ENCODE results near the gene TRIP13.

The TRIP13 gene

DNA sequence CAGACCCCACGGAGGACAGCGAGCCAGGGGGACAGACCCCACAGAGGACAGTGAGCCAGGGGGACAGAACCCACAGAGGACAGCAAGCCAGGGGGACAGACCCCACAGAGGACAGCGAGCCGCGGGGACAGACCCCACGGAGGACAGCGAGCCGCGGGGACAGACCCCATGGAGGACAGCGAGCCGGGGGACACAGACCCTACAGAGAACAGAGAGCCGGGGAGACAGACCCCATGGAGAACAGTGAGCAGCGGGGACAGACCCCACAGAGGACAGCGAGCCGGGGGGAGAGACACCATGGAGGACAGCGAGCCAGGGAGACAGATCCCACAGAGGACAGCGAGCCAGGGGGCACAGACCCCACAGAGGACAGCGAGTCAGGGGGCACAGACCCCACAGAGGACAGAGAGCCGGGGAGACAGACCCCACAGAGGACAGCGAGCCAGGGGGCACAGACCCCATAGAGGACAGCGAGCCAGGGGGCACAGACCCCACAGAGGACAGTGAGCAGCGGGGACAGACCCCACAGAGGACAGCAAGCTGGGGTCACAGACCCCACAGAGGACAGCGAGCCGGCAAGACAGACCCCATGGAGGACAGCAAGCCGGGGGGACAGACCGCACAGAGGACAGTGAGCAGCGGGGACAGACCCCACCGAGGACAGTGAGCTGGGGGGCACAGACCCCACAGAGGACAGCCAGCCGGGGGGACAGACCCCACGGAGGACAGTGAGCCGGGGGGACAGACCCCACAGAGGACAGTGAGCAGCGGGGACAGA is 37.5 kb upstream of the TRIP13 start:
- DNase-seq = no peak

DNA sequence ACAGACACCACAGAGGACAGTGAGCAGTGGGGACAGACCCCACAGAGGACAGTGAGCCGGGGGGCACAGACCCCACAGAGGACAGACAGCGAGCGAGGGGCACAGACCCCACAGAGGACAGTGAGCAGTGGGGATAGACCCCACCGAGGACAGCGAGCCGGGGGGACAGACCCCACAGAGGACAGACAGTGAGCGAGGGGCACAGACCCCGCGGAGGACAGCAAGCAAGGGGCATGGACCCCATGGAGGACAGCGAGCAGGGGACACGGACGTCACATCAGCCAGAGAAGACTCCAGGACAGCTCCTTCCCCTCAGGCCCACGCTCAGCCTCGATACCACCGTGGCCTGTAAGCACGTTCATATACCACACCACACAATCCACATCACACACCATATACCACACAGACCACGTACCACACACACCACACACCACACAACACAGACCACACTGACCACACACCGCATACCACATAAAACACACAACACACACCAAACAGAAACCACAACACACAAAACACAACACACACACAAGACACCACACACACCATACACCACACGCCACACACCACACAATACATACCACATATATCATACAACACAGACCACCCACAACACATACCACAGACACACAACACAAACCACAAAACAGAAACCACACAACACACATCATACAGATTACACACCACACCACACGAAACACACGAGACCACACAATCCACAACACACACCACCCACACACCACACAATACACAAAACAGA is 36.7 kb upstream of the TRIP13 start:
- DNase-seq = no peak

DNA sequence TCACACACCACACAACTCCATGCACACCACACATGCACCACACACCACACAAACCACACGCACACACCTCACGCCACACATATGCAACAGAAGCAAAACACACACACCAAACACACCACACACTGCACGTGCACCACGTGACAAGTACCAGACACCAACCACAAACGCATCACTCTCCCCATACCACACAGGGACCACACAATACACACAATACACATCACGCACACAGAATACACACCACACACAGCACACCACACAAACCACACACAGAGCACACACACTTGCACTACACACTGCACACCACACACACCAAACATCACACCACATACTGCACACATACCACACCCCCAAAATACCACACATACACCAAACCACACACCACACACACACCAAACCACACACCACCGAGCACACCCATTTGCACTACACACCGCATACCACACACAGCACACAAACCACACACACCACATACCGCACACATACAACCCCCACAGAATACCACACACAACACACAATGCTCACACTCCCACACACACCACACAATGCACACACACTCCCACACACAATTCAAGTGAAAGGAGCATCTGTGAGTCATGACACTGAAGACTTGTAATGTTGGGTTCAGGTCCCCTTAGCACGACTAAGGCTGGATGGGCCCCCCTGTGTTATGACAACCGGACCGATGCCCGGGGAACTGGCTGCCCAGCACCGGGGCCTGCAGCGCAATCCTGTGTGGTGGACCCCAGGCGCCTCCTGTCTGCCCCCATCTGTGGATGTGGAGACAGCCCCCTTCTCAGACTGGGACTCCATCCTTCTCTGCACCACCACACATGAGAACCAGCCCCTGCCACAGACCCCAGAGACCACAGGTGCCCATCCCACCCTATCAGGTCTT is 35.9 kb upstream of the TRIP13 start:
- DNase-seq = no peak

DNA sequence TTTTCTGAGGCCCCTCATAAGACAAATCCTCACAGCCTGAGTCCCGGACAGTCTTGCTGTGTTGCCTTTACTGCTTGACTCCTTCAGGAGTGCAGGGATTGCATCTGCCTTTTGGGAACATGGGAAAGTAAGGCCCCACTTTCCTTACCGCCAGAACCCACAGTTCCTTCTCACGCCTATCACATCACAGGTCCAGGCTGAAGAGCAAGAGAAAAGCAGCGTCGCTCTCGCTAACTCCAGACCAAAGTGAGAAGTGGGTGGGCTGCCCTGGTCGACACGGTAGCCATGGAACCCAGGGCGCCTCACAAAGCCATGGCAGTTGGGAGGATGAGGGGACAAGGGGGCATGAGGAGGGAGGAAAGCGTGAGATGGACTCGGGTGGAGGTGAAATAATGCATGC is 34.0 kb upstream of the TRIP13 start:
- DNase-seq = no peak

DNA sequence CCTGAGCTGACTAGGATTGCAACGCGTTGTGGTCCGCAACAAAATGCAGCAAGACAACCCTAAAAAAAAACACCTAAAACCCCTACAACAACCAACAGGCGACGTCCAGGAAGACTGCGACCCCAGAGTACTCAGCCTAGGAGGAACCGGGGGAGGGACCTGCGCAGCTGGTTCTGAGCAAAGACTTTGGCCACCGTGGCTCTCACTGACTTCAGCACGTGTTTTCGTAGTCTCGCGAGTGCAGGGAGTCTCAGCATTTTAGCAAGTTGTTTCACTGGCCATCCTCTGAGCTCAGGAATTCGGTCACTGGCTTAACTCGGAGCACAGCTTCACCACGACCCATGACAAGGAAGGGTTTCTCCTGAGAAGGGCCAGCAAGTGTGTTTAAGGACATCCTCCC is 33.3 kb upstream of the TRIP13 start:
- DNase-seq = no peak

DNA sequence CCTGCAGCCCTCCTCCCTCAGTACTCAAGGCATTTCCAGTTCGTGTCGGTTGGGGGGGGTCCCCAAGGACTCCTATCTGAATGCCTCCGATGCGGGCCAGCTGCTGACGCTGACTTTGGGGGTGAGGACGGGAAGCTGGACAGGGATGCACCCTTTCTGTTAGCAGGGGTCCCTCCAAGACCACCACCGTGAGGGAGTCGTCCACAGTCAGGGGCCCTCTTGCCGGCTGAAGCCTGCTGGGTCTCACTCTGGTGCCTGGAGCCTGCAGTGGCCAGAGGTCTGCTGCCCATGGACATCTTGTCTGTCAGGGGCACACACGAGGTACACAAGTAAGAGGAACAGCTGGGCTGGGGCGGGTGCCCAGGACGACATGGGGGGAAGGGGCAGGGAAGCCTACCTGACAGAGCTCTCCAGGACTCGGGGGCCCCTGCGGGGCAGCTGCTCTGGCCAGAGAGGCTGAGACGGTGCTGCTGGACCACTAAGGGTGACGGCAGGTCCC is 32.8 kb upstream of the TRIP13 start:
- DNase-seq = no peak

DNA sequence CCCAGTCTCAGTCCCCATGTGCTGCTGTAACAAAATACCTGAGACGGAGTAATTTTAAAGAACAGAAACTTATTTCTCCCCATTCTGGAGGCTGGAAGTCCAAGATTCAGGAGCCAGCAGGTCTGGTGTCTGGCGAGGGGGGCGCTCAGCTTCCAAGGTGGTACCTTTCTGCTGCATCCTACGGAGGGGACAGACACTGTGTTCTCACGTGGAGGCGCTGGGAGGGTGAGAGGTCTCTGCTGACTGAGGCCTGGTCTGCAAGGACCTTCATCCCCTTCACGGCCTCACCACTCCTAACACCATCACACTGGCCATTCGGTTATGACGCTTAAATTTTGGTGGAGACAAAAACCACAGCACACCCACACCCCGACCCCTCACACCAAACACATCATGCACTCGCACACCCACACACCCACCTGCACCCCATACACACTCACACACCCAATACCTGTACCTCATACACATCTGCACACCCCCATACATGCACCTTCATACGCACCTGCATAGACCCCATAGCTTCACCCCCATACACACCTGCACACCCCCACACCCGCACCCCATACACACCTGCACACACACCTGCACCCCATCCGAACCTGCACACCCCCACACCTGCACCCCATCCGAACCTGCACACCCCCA is 32.1 kb upstream of the TRIP13 start:
- no peak for DNase-seq

DNA sequence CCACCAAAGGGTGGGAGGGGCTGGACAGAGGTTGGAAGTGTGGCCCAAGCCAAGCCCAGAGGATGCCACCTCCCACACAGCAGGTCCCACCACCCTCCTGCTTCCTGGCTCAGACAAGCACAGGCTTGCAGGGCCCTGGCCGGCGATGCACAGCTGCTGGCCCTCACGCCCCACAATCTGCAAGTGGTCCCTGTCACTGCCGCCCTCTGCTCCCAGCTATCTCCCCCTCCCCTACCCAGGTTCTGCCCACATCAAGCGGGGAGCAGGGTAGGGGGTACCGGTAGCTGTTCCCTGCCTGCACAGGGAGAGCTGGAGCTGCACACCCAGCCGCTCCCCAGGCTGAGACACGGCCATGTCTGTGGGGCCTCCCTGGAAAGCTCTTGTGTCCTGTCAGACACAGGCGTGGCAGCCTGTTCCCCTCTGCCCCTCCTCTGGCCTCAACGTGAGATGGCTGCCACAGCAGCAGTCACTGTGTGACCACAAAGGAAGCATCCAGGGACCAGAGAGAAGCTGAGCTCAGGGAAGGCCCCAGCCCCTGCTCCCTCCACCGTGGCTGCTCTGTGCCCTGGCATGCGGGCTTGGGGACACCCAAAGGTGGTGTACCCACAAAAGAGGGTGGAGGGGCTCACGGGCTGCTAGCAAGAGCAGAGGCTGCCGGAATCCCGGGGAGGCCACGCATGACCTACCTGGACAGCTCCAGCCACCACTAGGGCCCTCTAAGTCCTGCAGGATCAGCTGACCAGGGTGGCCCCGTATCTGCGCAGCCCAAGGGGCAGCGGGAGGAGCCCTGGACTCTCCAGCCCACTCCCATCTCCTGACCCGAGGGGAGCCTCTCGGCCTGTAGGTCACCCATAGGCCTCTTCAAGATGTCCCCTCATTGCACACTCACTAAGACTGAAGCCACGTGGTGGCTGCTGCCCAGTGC is 31.0 kb upstream of the TRIP13 start:
- no peak for DNase-seq

DNA sequence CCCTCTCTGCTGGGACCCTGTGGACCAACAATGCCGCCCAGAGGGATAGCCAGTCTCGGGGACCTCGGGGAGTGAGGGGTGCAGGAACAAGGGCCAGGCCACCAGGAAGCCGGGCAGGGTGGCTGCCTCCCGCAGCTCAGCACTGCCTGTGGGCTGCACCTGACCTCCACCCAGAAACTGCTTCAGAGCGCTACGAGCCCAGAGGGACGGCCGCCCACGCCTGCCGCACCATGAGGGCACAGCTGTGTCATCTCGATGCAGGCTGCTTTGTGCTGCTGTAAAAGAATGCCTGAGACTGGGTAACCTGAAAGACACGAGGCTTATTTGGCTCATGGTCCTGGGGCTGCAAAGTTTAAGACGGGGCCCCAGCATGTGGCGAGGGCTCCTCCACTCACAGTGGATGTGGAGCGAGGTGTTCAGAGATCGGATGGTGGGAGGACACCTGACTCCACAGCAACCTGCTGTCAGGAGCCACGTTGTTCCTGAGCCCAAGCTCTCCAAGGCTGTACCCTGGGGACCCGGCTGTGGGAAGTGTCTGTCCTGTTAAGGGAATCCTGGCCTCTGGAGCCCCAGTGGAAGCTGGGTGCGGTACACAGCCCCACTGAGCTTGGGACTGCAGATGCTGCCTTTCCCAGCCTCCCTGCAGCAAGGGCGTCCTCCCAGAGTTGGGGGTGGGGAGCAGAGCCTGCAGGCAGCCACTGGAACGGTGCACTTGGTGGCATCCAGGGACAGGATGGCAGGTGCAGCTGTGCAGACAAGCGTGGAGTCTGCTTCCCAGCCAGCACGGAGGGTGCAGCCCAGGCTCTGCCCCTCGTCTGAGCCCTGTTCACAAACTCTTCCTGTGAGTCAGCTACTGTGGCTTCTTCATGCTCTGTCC is 30.1 kb upstream of the TRIP13 start:
- DNase-seq = peak; percentile 93

DNA sequence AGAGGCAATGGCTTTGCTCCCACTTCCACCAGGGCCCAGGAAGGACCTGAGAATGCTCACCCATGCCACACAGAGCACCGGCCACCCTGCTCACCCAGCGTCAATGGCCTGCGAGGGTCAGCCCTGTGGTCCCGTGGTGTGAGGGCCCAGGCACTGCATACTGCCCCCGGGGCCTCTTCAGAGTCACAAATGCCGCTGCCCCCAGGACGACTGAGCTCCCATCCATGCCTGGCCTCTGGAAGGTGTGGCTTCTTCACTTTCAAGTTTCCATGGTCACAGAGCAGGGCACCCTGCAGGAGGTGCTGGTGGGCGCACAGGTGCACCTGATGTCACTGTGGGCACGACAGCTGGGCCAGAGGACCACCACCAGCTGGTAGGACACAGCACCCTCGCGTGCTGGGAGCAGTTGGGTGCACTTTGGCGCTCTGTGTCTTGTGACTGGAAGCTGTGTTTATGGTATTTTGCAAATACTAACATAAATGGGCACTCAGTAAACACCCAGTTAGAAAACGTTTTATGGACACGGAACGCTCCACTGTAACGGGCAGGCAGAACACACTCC is 29.4 kb upstream of the TRIP13 start:
- DNase-seq = peak; percentile 78

DNA sequence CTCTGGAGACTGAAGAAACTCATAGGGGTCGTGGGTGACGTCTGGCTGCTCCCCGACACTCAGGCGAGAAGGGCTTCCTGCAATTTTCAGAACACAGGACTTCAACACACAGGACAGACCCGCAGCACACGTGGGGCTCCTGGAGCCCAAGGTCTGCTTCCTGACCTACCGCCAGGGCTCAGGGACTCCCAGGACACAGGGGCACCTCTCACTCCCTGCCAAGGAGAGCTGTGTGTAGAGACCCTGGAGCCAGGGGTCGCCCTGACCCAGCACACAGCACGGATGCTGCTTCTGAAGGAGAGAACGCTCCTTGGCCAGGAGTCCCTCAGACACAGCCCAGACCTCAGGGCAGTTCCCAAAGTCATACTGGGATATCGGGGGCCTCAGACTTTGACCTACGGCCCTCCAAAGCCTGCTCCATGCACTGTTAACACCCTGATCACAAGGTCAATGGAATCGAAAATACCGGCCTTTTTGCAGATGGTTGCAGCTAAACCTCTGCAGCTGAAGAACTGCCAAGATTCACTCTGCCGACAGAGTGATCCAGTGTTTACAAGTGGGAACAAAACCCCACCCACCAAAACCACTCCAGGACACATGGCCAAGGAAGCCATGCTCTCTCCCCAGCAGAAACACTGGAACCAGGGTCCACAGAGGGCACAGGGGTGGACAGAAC is 28.1 kb upstream of the TRIP13 start:
- no peak for DNase-seq

DNA sequence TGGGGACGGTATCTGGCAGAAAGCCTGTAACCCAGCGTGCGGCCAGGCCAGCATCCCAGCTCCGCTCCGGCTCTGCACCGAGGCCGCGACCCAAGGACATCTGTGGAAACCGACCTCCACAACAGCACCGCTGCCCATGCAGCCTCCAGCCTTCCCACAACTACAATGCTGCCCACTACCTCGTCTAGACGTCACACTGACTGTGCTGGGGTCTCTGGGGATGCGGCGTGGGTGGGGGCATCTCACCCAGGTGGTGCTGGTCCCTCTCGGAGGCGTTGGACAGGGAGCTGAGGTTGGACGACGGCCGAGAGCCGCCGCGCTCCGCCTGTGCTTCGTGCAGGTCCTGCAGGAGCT is 27.5 kb upstream of the TRIP13 start:
- DNase-seq = no peak

DNA sequence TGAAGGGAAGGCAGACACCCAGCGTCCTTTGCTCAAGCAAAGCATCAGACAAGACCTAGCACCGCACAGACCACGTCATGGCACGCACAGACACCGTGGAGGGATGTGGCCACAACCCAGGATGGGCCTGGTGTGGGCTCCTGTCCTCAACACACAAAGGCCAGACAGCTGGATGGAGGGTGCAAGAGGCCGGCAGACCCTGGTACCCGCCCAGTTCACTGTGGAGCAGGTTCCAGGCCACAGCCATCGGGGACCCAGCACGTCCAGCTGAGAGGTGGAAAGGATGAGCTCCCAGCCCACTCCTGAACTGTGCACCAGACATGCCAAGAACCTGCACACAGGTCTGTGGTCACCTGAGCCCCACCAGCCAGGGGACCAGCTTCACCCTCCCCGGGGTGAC is 26.9 kb upstream of the TRIP13 start:
- DNase-seq = no peak

DNA sequence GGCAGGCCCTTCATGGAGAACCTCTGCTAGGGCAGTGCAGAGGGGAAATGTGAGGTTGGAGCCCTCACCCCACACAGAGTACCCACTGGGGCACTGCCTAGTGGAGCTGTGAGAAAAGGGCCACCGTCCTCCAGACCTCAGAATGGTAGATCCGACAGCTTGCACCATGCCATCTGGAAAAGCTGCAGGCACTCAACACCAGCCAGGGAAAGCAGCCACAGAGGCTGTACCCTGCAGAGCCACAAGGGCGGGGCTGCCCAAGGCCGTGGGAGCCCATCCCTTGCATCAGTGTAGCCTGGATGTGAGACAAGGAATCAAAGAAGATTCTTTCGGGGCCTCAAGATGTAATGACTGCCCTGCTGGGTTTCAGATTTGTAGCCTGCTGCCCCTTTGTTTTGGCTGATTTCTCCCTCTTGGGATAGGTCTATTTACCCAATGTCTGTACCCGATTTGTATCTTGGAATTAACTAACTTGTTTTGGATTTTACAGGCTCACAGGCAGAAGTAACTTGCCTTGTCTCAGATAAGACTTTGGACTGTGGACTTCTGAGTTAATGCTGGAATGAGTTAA is 25.3 kb upstream of the TRIP13 start:
- DNase-seq = no peak

DNA sequence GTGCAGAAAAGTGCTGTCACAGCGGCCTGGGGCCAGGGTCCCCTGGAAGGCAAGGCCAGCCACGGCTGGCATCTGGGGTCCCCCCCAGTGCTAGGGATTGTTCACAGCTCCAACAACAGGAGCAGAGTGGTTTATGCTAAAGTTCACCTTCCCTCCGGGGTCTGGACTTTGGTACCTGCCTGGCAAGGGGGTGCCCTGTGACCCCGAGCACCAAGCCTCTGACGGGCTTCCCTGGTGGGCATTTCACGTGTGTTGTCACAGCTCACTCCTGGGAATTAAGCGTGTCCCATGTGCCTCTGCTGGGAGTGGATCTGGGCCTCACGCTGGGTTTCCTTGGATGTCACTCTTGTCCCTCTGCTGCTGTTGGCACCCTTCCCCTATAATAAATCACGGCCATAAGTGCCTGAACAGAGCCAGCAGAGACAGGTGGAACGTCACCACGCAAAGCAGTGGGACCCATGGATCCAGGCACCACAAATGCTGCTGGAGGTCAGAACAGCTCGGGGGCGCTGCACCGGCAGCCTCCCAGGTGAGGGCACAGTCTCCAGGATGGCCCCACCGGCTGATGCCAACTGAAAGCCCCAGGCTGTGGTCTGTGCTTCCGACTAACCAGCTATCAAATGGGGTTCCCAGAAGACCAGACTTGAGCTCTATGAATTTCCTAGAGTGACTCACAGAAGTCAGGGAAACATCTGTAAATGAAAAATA is 24.1 kb upstream of the TRIP13 start:
- no peak for DNase-seq

DNA sequence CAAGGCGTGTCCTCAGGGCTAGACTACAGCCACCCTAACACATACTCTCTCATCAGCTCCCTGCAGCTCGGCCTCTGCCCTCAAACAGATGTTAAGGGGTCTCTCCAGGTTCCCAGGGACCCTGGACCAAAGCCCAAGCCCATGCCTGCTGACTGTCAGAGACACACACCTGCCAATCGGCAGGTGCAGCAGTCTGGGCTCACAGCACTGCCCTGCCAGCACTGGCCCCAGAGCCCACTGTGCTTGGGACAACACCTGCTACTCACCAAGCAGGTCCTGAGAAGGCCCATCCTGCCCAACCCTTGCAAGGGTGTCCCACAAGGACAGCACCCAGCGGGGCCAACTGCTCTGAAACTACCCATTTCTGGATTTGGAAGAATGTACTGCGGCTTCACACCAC is 21.7 kb upstream of the TRIP13 start:
- no peak for DNase-seq

DNA sequence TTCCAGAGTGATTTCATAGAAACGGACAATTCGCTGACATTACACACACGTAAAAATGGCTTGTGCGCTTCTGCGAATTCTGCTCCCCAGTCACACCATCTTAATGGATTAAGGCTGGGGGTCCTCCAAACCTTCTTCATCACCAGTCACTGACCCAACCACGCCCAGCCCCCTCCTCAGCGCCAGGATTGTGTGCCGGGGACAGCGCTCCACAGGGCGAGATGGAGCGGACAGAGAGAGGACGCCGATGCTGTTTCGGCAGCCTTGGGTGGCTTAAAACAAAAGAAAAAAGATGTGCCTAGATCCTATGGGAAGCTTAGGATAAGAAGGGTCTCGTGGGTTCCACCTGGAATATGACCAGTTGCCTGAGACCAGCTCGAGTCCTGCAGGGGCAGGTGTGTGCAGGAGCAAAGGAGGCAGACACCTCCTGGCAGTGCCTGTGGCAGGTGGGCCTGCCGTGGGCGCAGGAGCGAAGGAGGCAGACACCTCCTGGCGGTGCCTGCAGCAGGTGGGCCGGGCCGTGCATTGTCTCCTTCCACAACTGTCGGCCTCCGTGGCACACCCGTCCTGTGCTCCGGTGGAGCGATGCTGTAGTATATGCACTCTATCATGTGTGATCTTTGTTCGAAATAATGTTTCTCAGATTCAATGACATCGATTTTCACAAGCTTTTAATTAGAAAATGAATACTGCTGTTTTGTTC is 20.9 kb upstream of the TRIP13 start:
- no peak for DNase-seq

DNA sequence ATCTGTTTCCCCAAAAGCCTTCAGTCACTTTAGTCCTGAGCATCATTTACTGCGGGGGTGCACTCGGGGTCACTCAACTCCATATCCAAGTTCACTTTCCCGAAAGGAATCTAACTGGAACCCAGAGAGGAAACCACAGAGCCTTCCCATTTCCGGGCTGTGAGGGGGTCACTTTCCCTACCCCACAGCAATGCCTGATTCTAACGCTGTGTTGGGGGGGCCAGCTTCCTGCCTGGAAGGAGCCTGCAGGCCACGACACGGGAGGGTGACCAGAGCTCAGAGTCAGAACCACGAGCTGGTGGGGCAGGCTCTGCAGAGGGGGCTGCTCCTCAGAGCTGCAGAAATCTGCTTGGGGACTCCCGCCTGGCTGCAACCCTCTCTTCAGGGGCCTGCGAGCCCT is 20.4 kb upstream of the TRIP13 start:
- DNase-seq = no peak
